Measurements from ENCODE around the gene CELF6.
A peak's percentile ranks its signal among the peaks of the same experiment; 100 is the strongest.

CELF6 gene

DNA sequence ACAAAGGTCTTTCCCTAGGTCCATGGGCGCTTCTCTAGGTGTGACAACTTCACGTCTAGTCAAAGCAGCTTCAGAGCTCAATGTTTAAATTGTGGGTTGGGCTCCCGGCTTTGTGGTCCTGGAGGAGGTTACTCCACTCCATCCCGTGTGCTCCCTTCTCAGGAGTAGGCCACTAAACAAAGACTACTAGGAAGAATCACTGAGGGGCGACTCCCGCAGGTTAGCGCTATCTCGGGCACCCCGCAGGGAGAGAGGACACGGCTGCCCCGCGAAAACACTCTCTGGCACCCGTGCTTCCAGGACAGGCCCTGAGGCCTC lies 48.1 kb downstream of the CELF6 start:
- DNase-seq (ENCODE audit: low spot score): peak; percentile 15

- DNase-seq (ENCODE audit: low spot score): no peak
These were observed 48.7 kb downstream of the CELF6 start for GRCh38 chr15:72271221-72271620.

GRCh38 chr15:72269739-72270138 lies 50.2 kb downstream of the CELF6 start:
- no peak for DNase-seq (ENCODE audit: low spot score)

DNA sequence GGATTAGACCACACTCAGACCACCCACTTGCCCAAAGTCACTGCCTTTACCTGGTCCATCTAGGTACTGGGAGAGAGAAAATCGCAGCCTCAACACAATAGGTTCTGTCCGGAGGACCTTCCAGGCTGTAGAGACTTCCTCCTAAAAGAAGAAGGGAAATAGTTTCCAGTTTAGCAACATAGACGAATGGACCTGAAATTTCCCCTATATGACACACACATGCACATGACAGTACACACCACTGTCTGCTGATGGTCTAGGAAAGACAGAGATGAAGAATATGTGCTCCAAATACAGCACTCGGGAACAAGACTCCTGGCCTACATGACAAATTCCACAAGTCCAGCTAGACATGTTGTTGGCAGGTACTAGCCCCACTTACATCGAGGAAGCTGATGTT lies 54.9 kb downstream of the CELF6 start:
- no peak for DNase-seq (ENCODE audit: low spot score)

GRCh38 chr15:72252663-72253299 lies 67.2 kb downstream of the CELF6 start:
- DNase-seq (ENCODE audit: low spot score): no peak

GRCh38 chr15:72249142-72249810 lies 70.7 kb downstream of the CELF6 start:
- DNase-seq (ENCODE audit: low spot score): no peak

GRCh38 chr15:72248514-72248913 lies 71.4 kb downstream of the CELF6 start:
- no peak for DNase-seq (ENCODE audit: low spot score)

GRCh38 chr15:72242775-72243370 lies 77.1 kb downstream of the CELF6 start:
- DNase-seq (ENCODE audit: low spot score): no peak

DNA sequence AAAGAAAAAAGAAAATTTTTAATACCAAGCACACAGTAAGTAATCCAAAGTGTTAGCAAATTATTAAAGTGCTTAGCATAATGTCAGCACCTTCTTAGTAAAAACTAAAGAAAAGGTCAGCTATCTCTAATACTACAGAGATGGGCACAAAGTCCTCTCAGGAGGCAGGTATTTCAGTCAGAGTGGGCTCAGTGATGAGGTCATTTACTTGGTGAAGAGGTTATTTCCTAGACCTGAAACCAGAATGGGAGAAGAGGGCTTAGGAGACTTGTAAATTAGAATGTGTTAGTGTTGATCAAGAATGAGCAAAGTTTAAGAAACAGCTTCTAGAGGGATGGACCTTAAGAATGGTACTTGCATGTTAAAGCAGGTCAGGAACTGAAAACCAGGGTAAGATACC lies 80.3 kb downstream of the CELF6 start:
- DNase-seq (ENCODE audit: low spot score): no peak

DNA sequence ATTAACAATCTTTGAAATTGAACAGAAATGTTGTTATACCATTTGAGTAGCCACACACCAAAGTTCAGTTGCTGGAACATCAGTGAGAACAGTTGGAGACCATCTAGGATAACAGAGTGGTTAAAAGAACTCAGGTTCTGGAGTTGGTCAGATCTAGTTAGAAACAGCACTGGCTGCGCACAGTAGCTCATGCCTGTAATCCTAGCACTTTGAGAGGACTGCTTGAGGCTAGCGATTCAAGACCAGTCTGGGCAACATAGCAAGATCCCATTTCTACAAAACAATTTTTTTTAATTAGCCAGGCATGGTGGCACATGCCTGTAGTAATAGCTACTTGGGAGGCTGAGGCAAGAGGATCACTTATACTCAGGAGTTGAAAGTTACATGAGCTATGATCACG lies 81.4 kb downstream of the CELF6 start:
- DNase-seq (ENCODE audit: low spot score): no peak

DNA sequence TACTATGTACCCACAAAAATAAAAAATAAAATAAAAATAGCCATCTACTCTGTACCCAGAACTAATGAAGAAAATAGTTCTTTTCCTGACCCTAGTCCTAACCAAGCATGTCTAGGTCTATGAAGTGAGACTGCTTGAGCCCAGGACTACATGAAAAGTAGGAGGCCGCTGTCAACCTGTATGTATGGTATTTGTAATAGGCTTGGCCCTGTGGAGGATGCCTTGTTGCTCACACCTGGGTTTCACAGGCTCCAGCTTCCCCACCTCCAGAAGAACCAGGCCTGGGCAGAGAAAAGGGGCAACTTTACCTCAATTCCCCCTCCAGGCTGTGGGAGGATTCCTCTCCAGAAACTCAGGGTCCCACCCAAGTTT lies 82.1 kb downstream of the CELF6 start:
- no peak for DNase-seq (ENCODE audit: low spot score)

- no peak for DNase-seq (ENCODE audit: low spot score)
These were observed 82.7 kb downstream of the CELF6 start for GRCh38 chr15:72237029-72237852.

GRCh38 chr15:72236381-72237003 lies 83.5 kb downstream of the CELF6 start:
- DNase-seq (ENCODE audit: low spot score): no peak

- no peak for DNase-seq (ENCODE audit: low spot score)
These were observed 84.7 kb downstream of the CELF6 start for GRCh38 chr15:72235298-72235697.

Measured in globus pallidus (tissue), 1 donor.